GM12878 (cell line): ENCODE results near the gene COMMD3. TPM values are rescaled to one million over a fixed set of nuclear protein-coding genes. Genes with fewer than 3 reads are reported as not detected.

Experiments used
- ATAC-seq: fragments of 200-7000 bp; cut with Tn5 transposase; 3 replicates; pipeline ENCODE4 v1.9.1; 2020; ENCODE audit warnings: mild to moderate bottlenecking, moderate library complexity
- BruUV-seq: library from RNA; stranded (reverse); fragments of 400-500 nt; replicated peaks from 2 replicates; lab custom pipeline; 2021; lab: Mats Ljungman, UMichigan
- CTCF ChIA-PET: fragments of 300-600 bp; sonication (Branson Sonifier 250); formaldehyde crosslinking; extraction: SDS; loops from one replicate; lab custom pipeline; 2021; ENCODE audit warnings: inconsistent platforms; lab: Yijun Ruan, JAX
- POLR2A ChIA-PET: fragments of 350-600 bp; formaldehyde crosslinking; extraction: SDS; loops from one replicate; lab custom pipeline; 2021; ENCODE audit warnings: inconsistent platforms; lab: Charles Lee
- RAD21 ChIA-PET: fragments of 300-600 bp; sonication (Branson Sonifier 250); formaldehyde crosslinking; loops from one replicate; lab custom pipeline; 2023; ENCODE audit warnings: antibody characterized with exemption; ENCODE audit not compliant: unreplicated experiment; lab: Charles Lee
- SMC1A ChIA-PET: fragments of 300-600 bp; sonication (Branson Sonifier 250); formaldehyde crosslinking; loops from one replicate; lab custom pipeline; 2023; ENCODE audit not compliant: unreplicated experiment, uncharacterized antibody; lab: Charles Lee
- DNase-seq: peaks from one replicate; pipeline ENCODE4 v3.0.0-alpha.2; 2011; ENCODE audit warnings: low read depth, low spot score
- FAIRE-seq: peaks from 3 replicates; lab custom pipeline; 2011; peaks lifted over from hg19 to GRCh38; lab: Jason Lieb, UNC
- H2AFZ ChIP-seq: 2 replicates; pipeline ENCODE4 v1.6.0; 2011; ENCODE audit warnings: low read depth, low read length, control low read depth; ENCODE audit not compliant: control insufficient read depth
- H3K27ac ChIP-seq: 2 replicates; pipeline ENCODE4 v1.5.1; 2011; ENCODE audit warnings: control low read depth; ENCODE audit not compliant: control insufficient read depth, insufficient read depth
- H3K27me3 ChIP-seq, 2 experiments: replicated peaks in 1 of 2; 2 replicates each; pipeline versions ENCODE4 v1.6.0 to v1.6.1; 2011; ENCODE audit warnings: low read length in 1 of 2; ENCODE audit not compliant: control insufficient read depth in 2 of 2, insufficient read depth in 2 of 2
- H3K36me3 ChIP-seq, 2 experiments: 2 replicates each; pipeline ENCODE4 v1.5.1; 2011; ENCODE audit warnings: low read length in 1 of 2; ENCODE audit not compliant: control insufficient read depth in 2 of 2, insufficient read depth in 2 of 2
- H3K4me1 ChIP-seq: 2 replicates; pipeline ENCODE4 v1.6.1; 2011; ENCODE audit warnings: mild to moderate bottlenecking, low read length, moderate library complexity, mixed read lengths; ENCODE audit not compliant: control insufficient read depth, insufficient read depth
- H3K4me2 ChIP-seq: 2 replicates; pipeline ENCODE4 v1.6.0; 2011; ENCODE audit warnings: control low read depth; ENCODE audit not compliant: control insufficient read depth, insufficient read depth
- H3K4me3 ChIP-seq: fragments of 200-600 bp; sonication (generic); 2 replicates; pipeline ENCODE4 v1.5.1; 2016
- H3K79me2 ChIP-seq: 2 replicates; pipeline ENCODE4 v1.6.0; 2011; ENCODE audit warnings: low read length; ENCODE audit not compliant: control insufficient read depth, insufficient read depth
- H3K9ac ChIP-seq: 2 replicates; pipeline ENCODE4 v1.8.0; 2011; ENCODE audit warnings: low read length, control low read depth, mixed read lengths; ENCODE audit not compliant: control insufficient read depth, insufficient read depth
- H3K9me3 ChIP-seq: replicated peaks from 3 replicates; pipeline ENCODE4 v1.5.1; 2011; ENCODE audit warnings: mild to moderate bottlenecking, low read length; ENCODE audit not compliant: control insufficient read depth, insufficient read depth
- H4K20me1 ChIP-seq: 2 replicates; pipeline ENCODE4 v1.6.0; 2011; ENCODE audit not compliant: control insufficient read depth, insufficient read depth
- BMI1 ChIP-seq: fragments of 450-650 bp; IDR thresholded peaks from 2 replicates; pipeline ENCODE4 v1.6.1; 2016; ENCODE audit warnings: mild to moderate bottlenecking, moderate library complexity, borderline replicate concordance
- PAX5 ChIP-seq: IDR thresholded peaks from 2 replicates; pipeline ENCODE4 v1.6.1; 2011; ENCODE audit warnings: low read depth, low read length, borderline replicate concordance
- WGBS: methylation state at CpG from one replicate; pipeline ENCODE4 v1.1.6; 2016; ENCODE audit warnings: low lambda C conversion rate; ENCODE audit not compliant: insufficient replicate concordance, insufficient coverage; ENCODE audit errors: missing lambda C conversion rate; 5-methylcytosine and 5-hydroxymethylcytosine counted together
- in situ Hi-C: fragments of 300-500 bp; cut with MboI; formaldehyde crosslinking; loops from 9 replicates; pipeline ENCODE4 v1.14.3; 2018; ENCODE audit warnings: mixed read lengths
- intact Hi-C: fragments of 100-400 bp; cut with micrococcal nuclease; formaldehyde crosslinking; loops from one replicate; pipeline ENCODE4 v1.14.2; 2022; ENCODE audit not compliant: unreplicated experiment
- polyA plus RNA-seq, 11 experiments: library from polyadenylated mRNA; depleted of rRNA in 4 of 11; unstranded in 6 of 11; stranded (reverse) in 5 of 11; fragments of >200 nt; fragmentation: Nextera tagmentation in 4 of 11; fragmentation: Illumina TruSeq in 1 of 11; extraction: Ambion mirVana in 4 of 11; extraction: Trizol in 1 of 11; gene quantifications; 1 replicate in 1 of 11; 2 replicates in 10 of 11; pipeline versions ENCODE4 v1.2.1 to v1.2.3, GENCODE V29; 2011 to 2016; ENCODE audit warnings: inconsistent platforms in 2 of 11, missing spikeins in 2 of 11, low read depth in 1 of 11
- total RNA-seq, 4 experiments: library from RNA; depleted of rRNA in 3 of 4; stranded (reverse); fragments of >200 nt in 3 of 4; fragmentation: Illumina TruSeq in 1 of 4; extraction: Trizol in 1 of 4; gene quantifications; 2 replicates each; pipeline versions ENCODE4 v1.2.1 to v1.2.3, GENCODE V29; 2013 to 2021
- TF ChIP-seq, protein P1 (sequence below): fragments of 450-650 bp; IDR thresholded peaks from 2 replicates; pipeline ENCODE4 v1.6.1; 2017; ENCODE audit warnings: mild to moderate bottlenecking

The COMMD3 gene
- total and polyA plus RNA-seq, 10 of the 15 experiments (the other 5 are each of a cell fraction or from before 2014, with no cell fraction given) = 64.5 to 248 (median 84.4) TPM

DNA sequence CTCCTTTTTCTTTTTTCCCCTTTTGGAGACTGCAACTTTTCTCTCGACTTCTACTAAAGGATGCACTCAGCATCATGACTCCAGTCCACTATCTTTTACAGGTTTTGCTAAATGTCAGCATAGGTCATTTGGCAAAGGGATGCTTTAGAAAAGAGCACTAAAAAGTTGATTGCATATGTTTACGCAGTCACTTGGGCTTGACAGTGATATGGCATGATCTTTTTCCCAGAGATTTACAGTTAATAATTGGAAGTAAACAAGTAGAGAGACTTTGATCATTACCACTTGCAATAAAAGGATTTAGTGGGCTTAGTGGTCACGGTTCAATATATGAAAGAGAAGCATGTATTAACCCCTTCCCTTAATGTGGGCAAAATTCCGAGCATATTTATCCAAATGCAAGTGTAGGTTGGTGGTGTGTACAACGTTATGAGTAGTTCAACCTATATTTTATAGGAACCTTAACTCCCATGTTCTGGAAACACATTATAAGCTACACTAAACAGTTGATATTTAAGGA, 6.5 kb downstream of the COMMD3 start:
- DNase-seq = no peak
- FAIRE-seq = no peak

DNA sequence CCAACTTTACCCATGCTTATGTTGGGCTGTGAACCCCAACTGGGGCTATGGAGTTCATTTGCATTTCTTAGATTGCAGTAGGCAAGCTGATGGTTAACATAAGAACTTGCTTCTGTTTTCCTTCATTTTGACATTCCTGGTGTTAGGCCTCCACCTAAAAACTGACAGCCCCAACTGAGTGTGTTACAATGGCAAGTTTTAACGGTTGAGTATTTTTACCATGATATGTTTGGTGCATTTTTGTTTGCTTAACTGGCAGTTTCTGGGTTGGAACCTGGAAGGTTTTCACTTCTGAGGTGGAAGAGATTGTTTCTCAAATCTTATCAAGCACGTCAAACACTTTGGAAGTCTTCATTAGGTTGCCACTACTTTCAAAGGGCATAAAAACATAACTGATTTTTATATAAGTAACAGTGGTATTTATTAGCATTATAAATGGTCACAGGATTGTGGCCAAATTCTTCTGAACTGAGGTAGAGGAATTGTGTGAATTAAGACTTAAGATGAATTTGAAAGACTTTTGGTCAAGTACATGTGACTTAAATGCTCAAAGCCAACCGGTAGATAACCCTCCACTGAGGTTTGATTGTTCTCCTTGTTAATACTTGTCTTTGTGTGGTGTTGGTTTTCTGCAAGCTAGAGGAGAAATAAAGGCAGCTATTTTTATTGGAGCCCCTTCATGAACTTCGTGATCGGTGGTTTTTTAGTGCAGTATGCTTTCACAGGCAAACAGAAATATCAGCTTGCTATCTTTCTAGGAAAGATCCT, 7.5 kb downstream of the COMMD3 start:
- no peak for ATAC-seq
- no peaks in the 10 kb centered on the region for H3K36me3 ChIP-seq
- H4K20me1 ChIP-seq = peaks cover 2% of the 10 kb centered on the region; the same call in 1 of the 2 replicates
- peaks cover 3 to 14% of the 10 kb centered on the region in 2 experiments for H3K27me3 ChIP-seq
- peaks cover 2% of the 10 kb centered on the region; the same call in 2 of the 3 replicates for H3K9me3 ChIP-seq
- POLR2A ChIA-PET = interaction anchor here (0.5 to 1.8 kb wide), 4 partner anchors 8 to 73 kb away, joined by 3 to 9 read pairs (median 4); partner anchors contain the start of gene COMMD3
- in situ Hi-C loops = no loop called here
- peaks cover 21% of the 10 kb centered on the region for H3K4me1 ChIP-seq
- intact Hi-C loops = loop anchor here (2.0 to 5.0 kb wide), 3 partner anchors 17 to 664 kb away; partner anchors contain the start of gene DNAJC1
- H2AFZ ChIP-seq = no peak overlapping the region
- 0 out of 2 replicates have a peak overlapping the region, but pooled peaks have one; percentile 6 for H3K4me3 ChIP-seq
- BruUV-seq = no TSS peak
- SMC1A ChIA-PET = interaction anchor here (1.5 kb wide), 1 partner anchor 20 kb away, joined by 5 read pairs; no protein-coding TSS in a partner anchor
- peak; percentile 20; the same call in 1 of the 2 replicates for TF ChIP-seq BMI1
- TF ChIP-seq, protein P1, sequence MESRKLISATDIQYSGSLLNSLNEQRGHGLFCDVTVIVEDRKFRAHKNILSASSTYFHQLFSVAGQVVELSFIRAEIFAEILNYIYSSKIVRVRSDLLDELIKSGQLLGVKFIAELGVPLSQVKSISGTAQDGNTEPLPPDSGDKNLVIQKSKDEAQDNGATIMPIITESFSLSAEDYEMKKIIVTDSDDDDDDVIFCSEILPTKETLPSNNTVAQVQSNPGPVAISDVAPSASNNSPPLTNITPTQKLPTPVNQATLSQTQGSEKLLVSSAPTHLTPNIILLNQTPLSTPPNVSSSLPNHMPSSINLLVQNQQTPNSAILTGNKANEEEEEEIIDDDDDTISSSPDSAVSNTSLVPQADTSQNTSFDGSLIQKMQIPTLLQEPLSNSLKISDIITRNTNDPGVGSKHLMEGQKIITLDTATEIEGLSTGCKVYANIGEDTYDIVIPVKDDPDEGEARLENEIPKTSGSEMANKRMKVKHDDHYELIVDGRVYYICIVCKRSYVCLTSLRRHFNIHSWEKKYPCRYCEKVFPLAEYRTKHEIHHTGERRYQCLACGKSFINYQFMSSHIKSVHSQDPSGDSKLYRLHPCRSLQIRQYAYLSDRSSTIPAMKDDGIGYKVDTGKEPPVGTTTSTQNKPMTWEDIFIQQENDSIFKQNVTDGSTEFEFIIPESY = no peak
- TF ChIP-seq, all 136 proteins: peak for 1
- CTCF ChIA-PET = interaction anchor here (1.3 to 2.1 kb wide), 3 partner anchors 10 to 330 kb away, joined by 4 to 6 read pairs (median 6); no protein-coding TSS in a partner anchor
- FAIRE-seq (no peak), DNase-seq (no peak)
- RAD21 ChIA-PET = interaction anchor here (1.1 to 1.2 kb wide), 2 partner anchors 21 to 54 kb away, joined by 3 to 4 read pairs; no protein-coding TSS in a partner anchor
- no peak overlapping the region for H3K9ac ChIP-seq
- WGBS = 74% methylated on average over 5 of the region's 5 CpGs
- no peak overlapping the region for H3K27ac ChIP-seq
- H3K4me2 ChIP-seq = peak overlapping the region; percentile 98
- H3K79me2 ChIP-seq = peaks cover 6% of the 10 kb centered on the region

More for the DNA sequence above, 6.5 kb downstream of the COMMD3 start:
- peak overlapping the region; percentile 81 for H3K4me3 ChIP-seq
- no peak overlapping the region for H2AFZ ChIP-seq
- H3K79me2 ChIP-seq = peaks cover 16% of the 10 kb centered on the region
- SMC1A ChIA-PET = interaction anchor here (1.5 kb wide), 1 partner anchor 21 kb away, joined by 5 read pairs; no protein-coding TSS in a partner anchor
- CTCF ChIA-PET = interaction anchor here (0.8 to 1.2 kb wide), 2 partner anchors 15 to 21 kb away, joined by 3 read pairs; no protein-coding TSS in a partner anchor
- no peak overlapping the region for H3K27ac ChIP-seq
- peaks cover 3 to 14% of the 10 kb centered on the region in 2 experiments for H3K27me3 ChIP-seq
- 52% methylated on average over 5 of the region's 5 CpGs for WGBS
- ATAC-seq = no peak
- no TSS peak for BruUV-seq
- no peaks in the 10 kb centered on the region; a peak in 1 of 4 replicates for H3K36me3 ChIP-seq
- in situ Hi-C loops (no loop called here), intact Hi-C loops (loop anchor here (2.0 to 5.0 kb wide), 3 partner anchors 18 to 665 kb away; partner anchors contain the start of gene DNAJC1)
- H3K9me3 ChIP-seq = peaks cover 2% of the 10 kb centered on the region; the same call in 2 of the 3 replicates
- H4K20me1 ChIP-seq = peaks cover 2% of the 10 kb centered on the region; the same call in 1 of the 2 replicates
- peaks cover 25% of the 10 kb centered on the region for H3K4me1 ChIP-seq
- TF ChIP-seq PAX5 = no peak
- RAD21 ChIA-PET = interaction anchor here (1.2 to 1.8 kb wide), 2 partner anchors 17 to 21 kb away, joined by 3 to 6 read pairs; no protein-coding TSS in a partner anchor
- H3K4me2 ChIP-seq = peak overlapping the region; percentile 98
- H3K9ac ChIP-seq = no peak overlapping the region; the same call in 1 of the 2 replicates
- POLR2A ChIA-PET = interaction anchor here (0.5 to 1.1 kb wide), 3 partner anchors 9 to 52 kb away, joined by 3 read pairs; no protein-coding TSS in a partner anchor
